ENCODE measurements around the gene B4GALNT2.
A peak's percentile ranks its signal among the peaks of the same experiment; 100 is the strongest.

Gene B4GALNT2

GRCh38 chr17:49190932-49191331 lies 58.4 kb downstream of the B4GALNT2 start:
- Histone ChIP-seq H3K9me3 (ENCODE audit: control extremely low read depth in 1 of 5, control insufficient read depth in 4 of 5, insufficient read depth in 2 of 5, low read depth in 1 of 5, low read length in 4 of 5) (peaks cover 0 to under 1% (median 0%) of the 10 kb centered on the region in 5 experiments), H3K4me1 (ENCODE audit: control extremely low read depth in 1 of 4, control insufficient read depth in 4 of 4, insufficient read depth in 4 of 4, low read length in 3 of 4) (peaks cover 0 to 30% (median 25%) of the 10 kb centered on the region in 4 experiments), H3K36me3 (ENCODE audit: control insufficient read depth in 4 of 4, insufficient read depth in 4 of 4, low read length in 3 of 4) (no peaks in the 10 kb centered on the region), H3K27ac (ENCODE audit: insufficient read depth in 1 of 2, low read depth in 1 of 2, low read length in 2 of 2, poor library complexity in 1 of 2, severe bottlenecking in 2 of 2) (peak overlapping the region in 1 of 2 experiments; percentile 97), H3K27me3 (replicated peaks in 2 of 5; ENCODE audit: control insufficient read depth in 4 of 5, insufficient read depth in 5 of 5, low read length in 4 of 5) (no peaks in the 10 kb centered on the region), H3K4me3 (ENCODE audit: control insufficient read depth in 1 of 7, extremely low read depth in 1 of 7, insufficient read depth in 4 of 7, low read depth in 2 of 7, low read length in 6 of 7) (peak overlapping the region in 3 of 7 experiments; percentile 10 to 19 (median 11))
- 87% methylated on average over 2 of the region's 4 CpGs for whole genome bisulfite sequencing (ENCODE audit: insufficient coverage)
- DNase-seq: peak; percentile 3 to 62 (median 50)
- CTCF ChIA-PET: interaction anchor here (1.3 to 6.2 kb wide), 4 partner anchors 10 to 67 kb away, joined by 3 to 68 read pairs (median 18); no protein-coding TSS in a partner anchor
- POLR2A ChIA-PET: interaction anchor here (3.6 kb wide), 1 partner anchor 27 kb away, joined by 14 read pairs; no protein-coding TSS in a partner anchor

GRCh38 chr17:49191409-49191916 lies 58.9 kb downstream of the B4GALNT2 start:
- Histone ChIP-seq H3K36me3 (ENCODE audit: control insufficient read depth in 4 of 4, insufficient read depth in 4 of 4, low read length in 3 of 4) (no peaks in the 10 kb centered on the region), H3K27me3 (replicated peaks in 2 of 5; ENCODE audit: control insufficient read depth in 4 of 5, insufficient read depth in 5 of 5, low read length in 4 of 5) (no peaks in the 10 kb centered on the region), H3K27ac (ENCODE audit: insufficient read depth in 1 of 2, low read depth in 1 of 2, low read length in 2 of 2, poor library complexity in 1 of 2, severe bottlenecking in 2 of 2) (peak overlapping the region; percentile 95 to 97), H3K4me3 (ENCODE audit: control insufficient read depth in 1 of 7, extremely low read depth in 1 of 7, insufficient read depth in 4 of 7, low read depth in 2 of 7, low read length in 6 of 7) (peak overlapping the region in 6 of 7 experiments; percentile 70 to 86 (median 76)), H3K4me1 (ENCODE audit: control extremely low read depth in 1 of 4, control insufficient read depth in 4 of 4, insufficient read depth in 4 of 4, low read length in 3 of 4) (peaks cover 0 to 30% (median 25%) of the 10 kb centered on the region in 4 experiments), H3K9me3 (ENCODE audit: control extremely low read depth in 1 of 5, control insufficient read depth in 4 of 5, insufficient read depth in 2 of 5, low read depth in 1 of 5, low read length in 4 of 5) (no peaks in the 10 kb centered on the region)
- 0% methylated on average over 4 of the region's 8 CpGs for WGBS (ENCODE audit: insufficient coverage)
- ChIA-PET CTCF (interaction anchor here (1.2 to 6.2 kb wide), 7 partner anchors 9 to 67 kb away, joined by 3 to 68 read pairs (median 7); no protein-coding TSS in a partner anchor), POLR2A (interaction anchor here (3.6 kb wide), 1 partner anchor 27 kb away, joined by 14 read pairs; no protein-coding TSS in a partner anchor)
- DNase-seq: peak in 2 of 3 donors; percentile 84 to 89

- peak overlapping the region; percentile 95 to 97 for H3K27ac ChIP-seq (ENCODE audit: insufficient read depth in 1 of 2, low read depth in 1 of 2, low read length in 2 of 2, poor library complexity in 1 of 2, severe bottlenecking in 2 of 2)
- peak overlapping the region; percentile 65 to 86 (median 75) for H3K4me3 ChIP-seq (ENCODE audit: control insufficient read depth in 1 of 7, extremely low read depth in 1 of 7, insufficient read depth in 4 of 7, low read depth in 2 of 7, low read length in 6 of 7)
- H3K36me3 ChIP-seq (ENCODE audit: control insufficient read depth in 4 of 4, insufficient read depth in 4 of 4, low read length in 3 of 4): no peaks in the 10 kb centered on the region
- ChIA-PET POLR2A (interaction anchor here (0.6 to 3.6 kb wide), 2 partner anchors 26 to 1162 kb away, joined by 3 to 14 read pairs; no protein-coding TSS in a partner anchor), CTCF (interaction anchor here (1.0 to 6.2 kb wide), 8 partner anchors 9 to 68 kb away, joined by 3 to 68 read pairs (median 6); no protein-coding TSS in a partner anchor)
- H3K27me3 ChIP-seq (replicated peaks in 2 of 5; ENCODE audit: control insufficient read depth in 4 of 5, insufficient read depth in 5 of 5, low read length in 4 of 5): no peaks in the 10 kb centered on the region
- DNase-seq: peak; percentile 87 to 94 (median 92)
- no peaks in the 10 kb centered on the region for H3K9me3 ChIP-seq (ENCODE audit: control extremely low read depth in 1 of 5, control insufficient read depth in 4 of 5, insufficient read depth in 2 of 5, low read depth in 1 of 5, low read length in 4 of 5)
- peaks cover 0 to 30% (median 25%) of the 10 kb centered on the region in 4 experiments for H3K4me1 ChIP-seq (ENCODE audit: control extremely low read depth in 1 of 4, control insufficient read depth in 4 of 4, insufficient read depth in 4 of 4, low read length in 3 of 4)
- WGBS (ENCODE audit: insufficient coverage): 0% methylated on average over 49 of the region's 53 CpGs
These were observed 59.6 kb downstream of the B4GALNT2 start for GRCh38 chr17:49191917-49192741.

- CTCF ChIA-PET: interaction anchor here (0.7 to 6.2 kb wide), 5 partner anchors 9 to 33 kb away, joined by 3 to 68 read pairs (median 4); no protein-coding TSS in a partner anchor
- Histone ChIP-seq H3K27ac (ENCODE audit: insufficient read depth in 1 of 2, low read depth in 1 of 2, low read length in 2 of 2, poor library complexity in 1 of 2, severe bottlenecking in 2 of 2) (peak overlapping the region; percentile 95 to 97), H3K4me3 (ENCODE audit: control insufficient read depth in 1 of 7, extremely low read depth in 1 of 7, insufficient read depth in 4 of 7, low read depth in 2 of 7, low read length in 6 of 7) (peak overlapping the region; percentile 65 to 86 (median 75)), H3K36me3 (ENCODE audit: control insufficient read depth in 4 of 4, insufficient read depth in 4 of 4, low read length in 3 of 4) (no peaks in the 10 kb centered on the region), H3K4me1 (ENCODE audit: control extremely low read depth in 1 of 4, control insufficient read depth in 4 of 4, insufficient read depth in 4 of 4, low read length in 3 of 4) (peaks cover 0 to 30% (median 25%) of the 10 kb centered on the region in 4 experiments), H3K27me3 (replicated peaks in 2 of 5; ENCODE audit: control insufficient read depth in 4 of 5, insufficient read depth in 5 of 5, low read length in 4 of 5) (no peaks in the 10 kb centered on the region), H3K9me3 (ENCODE audit: control extremely low read depth in 1 of 5, control insufficient read depth in 4 of 5, insufficient read depth in 2 of 5, low read depth in 1 of 5, low read length in 4 of 5) (no peaks in the 10 kb centered on the region)
- WGBS (ENCODE audit: insufficient coverage): under 1% methylated on average over 16 of the region's 21 CpGs
- DNase-seq: peak; percentile 71 to 79 (median 79)
- POLR2A ChIA-PET: interaction anchor here (0.8 to 3.6 kb wide), 2 partner anchors 17 to 24 kb away, joined by 4 to 14 read pairs; partner anchors contain the start of genes ABI3 and GNGT2
These were observed 61.1 kb downstream of the B4GALNT2 start for GRCh38 chr17:49193513-49194296.

GRCh38 chr17:49194297-49194607 lies 61.7 kb downstream of the B4GALNT2 start:
- ChIA-PET POLR2A (interaction anchor here (3.6 kb wide), 1 partner anchor 24 kb away, joined by 14 read pairs; no protein-coding TSS in a partner anchor), CTCF (interaction anchor here (1.1 to 6.2 kb wide), 5 partner anchors 8 to 97 kb away, joined by 3 to 68 read pairs (median 7); no protein-coding TSS in a partner anchor)

GRCh38 chr17:49195751-49196150 lies 63.2 kb downstream of the B4GALNT2 start:
- ChIA-PET CTCF (interaction anchor here (2.1 to 6.2 kb wide), 3 partner anchors 27 to 95 kb away, joined by 7 to 68 read pairs (median 7); no protein-coding TSS in a partner anchor), POLR2A (no interaction called here)
- Histone ChIP-seq H3K9me3 (ENCODE audit: control extremely low read depth in 1 of 5, control insufficient read depth in 4 of 5, insufficient read depth in 2 of 5, low read depth in 1 of 5, low read length in 4 of 5) (no peaks in the 10 kb centered on the region), H3K4me3 (ENCODE audit: control insufficient read depth in 1 of 7, extremely low read depth in 1 of 7, insufficient read depth in 4 of 7, low read depth in 2 of 7, low read length in 6 of 7) (no peak overlapping the region), H3K36me3 (ENCODE audit: control insufficient read depth in 4 of 4, insufficient read depth in 4 of 4, low read length in 3 of 4) (no peaks in the 10 kb centered on the region), H3K27me3 (replicated peaks in 2 of 5; ENCODE audit: control insufficient read depth in 4 of 5, insufficient read depth in 5 of 5, low read length in 4 of 5) (no peaks in the 10 kb centered on the region), H3K4me1 (ENCODE audit: control extremely low read depth in 1 of 4, control insufficient read depth in 4 of 4, insufficient read depth in 4 of 4, low read length in 3 of 4) (peaks cover 0 to 26% (median 21%) of the 10 kb centered on the region in 4 experiments), H3K27ac (ENCODE audit: insufficient read depth in 1 of 2, low read depth in 1 of 2, low read length in 2 of 2, poor library complexity in 1 of 2, severe bottlenecking in 2 of 2) (no peak overlapping the region)
- no peak for DNase-seq
- no CpG with 5 or more reads among the region's 4 CpGs for WGBS (ENCODE audit: insufficient coverage)

More at GRCh38 chr17:49194297-49194607, 61.7 kb downstream of the B4GALNT2 start:
- WGBS (ENCODE audit: insufficient coverage): 17% methylated on average over 1 of the region's 3 CpGs
- no peaks in the 10 kb centered on the region for H3K27me3 ChIP-seq (replicated peaks in 2 of 5; ENCODE audit: control insufficient read depth in 4 of 5, insufficient read depth in 5 of 5, low read length in 4 of 5)
- H3K9me3 ChIP-seq (ENCODE audit: control extremely low read depth in 1 of 5, control insufficient read depth in 4 of 5, insufficient read depth in 2 of 5, low read depth in 1 of 5, low read length in 4 of 5): no peaks in the 10 kb centered on the region
- H3K4me1 ChIP-seq (ENCODE audit: control extremely low read depth in 1 of 4, control insufficient read depth in 4 of 4, insufficient read depth in 4 of 4, low read length in 3 of 4): peaks cover 0 to 30% (median 25%) of the 10 kb centered on the region in 4 experiments
- no peaks in the 10 kb centered on the region for H3K36me3 ChIP-seq (ENCODE audit: control insufficient read depth in 4 of 4, insufficient read depth in 4 of 4, low read length in 3 of 4)
- peak overlapping the region in 3 of 7 experiments; percentile 74 to 86 (median 81) for H3K4me3 ChIP-seq (ENCODE audit: control insufficient read depth in 1 of 7, extremely low read depth in 1 of 7, insufficient read depth in 4 of 7, low read depth in 2 of 7, low read length in 6 of 7)
- no peak overlapping the region for H3K27ac ChIP-seq (ENCODE audit: insufficient read depth in 1 of 2, low read depth in 1 of 2, low read length in 2 of 2, poor library complexity in 1 of 2, severe bottlenecking in 2 of 2)
- no peak for DNase-seq
